ENCODE results near the gene CLK2.
A peak's percentile ranks its signal among the peaks of the same experiment; 100 is the strongest.

CLK2 gene

DNA sequence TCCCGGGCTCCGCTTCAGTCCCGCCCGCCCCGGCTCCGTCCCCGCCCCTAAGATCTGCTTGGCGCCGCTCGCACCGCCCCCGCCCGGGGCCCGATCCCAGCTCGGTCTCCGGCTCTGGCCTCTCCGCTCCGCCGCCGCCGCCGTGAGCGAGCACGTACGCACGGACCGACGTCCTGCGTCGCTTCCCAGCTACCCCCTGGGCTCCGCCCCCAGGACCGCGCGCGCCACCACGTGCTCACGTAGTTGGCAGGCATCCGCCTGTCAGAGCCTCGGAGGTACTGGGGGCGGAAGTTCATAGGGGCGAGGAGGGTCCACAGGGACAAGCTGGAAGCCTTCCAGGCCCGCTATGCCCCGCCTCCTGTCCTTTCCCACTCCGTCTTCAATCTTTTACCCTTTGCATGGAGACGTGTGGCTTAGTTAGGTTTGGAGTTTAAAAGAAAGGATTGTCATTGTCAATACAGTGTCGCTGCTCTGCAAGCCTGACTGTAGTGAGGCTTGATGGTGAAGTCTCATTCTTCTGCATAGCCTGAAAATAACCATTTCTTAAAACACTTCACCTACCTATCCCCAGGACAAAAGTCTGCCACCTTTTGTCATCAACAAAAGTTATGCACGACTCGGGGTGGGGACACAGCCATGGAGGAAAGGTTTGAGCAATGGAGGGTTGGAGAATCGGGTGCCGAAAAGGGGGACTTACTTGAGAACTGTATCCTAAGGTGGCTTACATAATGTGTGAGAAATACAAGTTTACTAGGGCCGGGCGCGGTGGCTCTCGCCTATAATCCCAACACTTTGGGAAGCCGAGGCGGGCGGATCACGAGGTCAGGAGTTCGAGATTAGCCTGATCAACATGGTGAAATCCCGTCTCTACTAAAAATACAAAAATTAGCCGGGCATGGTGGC is at the start of gene CLK2:
Gene CLK2 (minus strand): TSS at position 162 of the 903 bp plus-strand sequence. CDS start 2,527 bp downstream, outside the sequence.
- DNase-seq (ENCODE audit: low read depth): peak; percentile 92

DNA sequence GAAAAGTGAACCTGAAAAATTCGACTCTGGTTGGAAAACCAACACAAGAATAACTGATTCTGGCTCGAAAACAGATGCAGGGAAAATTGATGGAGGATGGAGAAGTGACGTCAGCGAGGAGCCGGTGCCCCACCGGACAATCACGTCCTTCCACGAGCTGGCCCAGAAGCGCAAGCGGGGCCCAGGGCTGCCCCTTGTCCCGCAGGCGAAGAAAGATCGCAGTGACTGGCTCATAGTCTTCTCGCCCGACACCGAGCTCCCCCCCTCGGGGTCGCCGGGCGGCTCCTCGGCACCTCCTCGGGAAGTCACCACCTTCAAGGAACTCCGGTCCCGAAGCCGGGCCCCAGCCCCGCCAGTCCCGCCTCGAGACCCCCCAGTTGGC is 49.3 kb upstream of the CLK2 start:
- DNase-seq (ENCODE audit: low read depth): no peak

DNA sequence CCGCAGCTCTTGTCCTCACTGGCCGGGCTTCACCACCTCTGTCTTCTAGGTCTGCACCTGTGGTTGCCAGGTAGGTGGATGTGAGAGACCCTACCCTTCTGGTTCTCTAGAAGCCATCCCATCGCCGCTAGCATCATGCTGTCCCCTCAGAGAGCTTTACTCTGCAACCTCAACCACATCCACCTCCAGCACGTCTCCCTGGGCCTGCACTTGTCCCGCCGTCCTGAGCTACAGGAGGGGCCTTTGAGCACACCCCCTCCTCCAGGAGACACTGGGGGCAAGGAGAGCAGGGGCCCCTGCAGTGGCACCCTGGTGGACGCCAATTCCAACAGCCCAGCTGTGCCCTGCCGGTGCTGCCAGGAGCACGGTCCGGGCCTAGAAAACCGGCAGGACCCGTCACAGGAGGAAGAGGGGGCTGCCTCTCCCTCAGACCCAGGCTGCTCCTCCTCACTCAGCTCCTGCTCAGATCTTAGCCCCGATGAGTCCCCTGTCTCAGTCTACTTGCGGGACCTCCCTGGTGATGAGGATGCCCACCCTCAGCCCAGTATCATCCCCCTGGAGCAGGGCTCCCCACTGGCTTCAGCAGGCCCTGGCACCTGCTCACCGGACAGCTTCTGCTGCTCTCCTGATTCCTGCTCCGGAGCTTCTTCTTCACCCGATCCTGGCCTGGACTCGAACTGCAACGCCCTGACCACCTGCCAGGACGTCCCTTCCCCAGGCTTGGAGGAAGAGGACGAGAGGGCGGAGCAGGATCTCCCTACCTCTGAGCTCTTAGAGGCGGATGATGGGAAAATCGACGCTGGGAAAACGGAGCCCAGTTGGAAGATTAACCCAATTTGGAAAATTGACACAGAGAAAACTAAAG is 48.6 kb upstream of the CLK2 start:
- no peak for DNase-seq (ENCODE audit: low read depth)

DNA sequence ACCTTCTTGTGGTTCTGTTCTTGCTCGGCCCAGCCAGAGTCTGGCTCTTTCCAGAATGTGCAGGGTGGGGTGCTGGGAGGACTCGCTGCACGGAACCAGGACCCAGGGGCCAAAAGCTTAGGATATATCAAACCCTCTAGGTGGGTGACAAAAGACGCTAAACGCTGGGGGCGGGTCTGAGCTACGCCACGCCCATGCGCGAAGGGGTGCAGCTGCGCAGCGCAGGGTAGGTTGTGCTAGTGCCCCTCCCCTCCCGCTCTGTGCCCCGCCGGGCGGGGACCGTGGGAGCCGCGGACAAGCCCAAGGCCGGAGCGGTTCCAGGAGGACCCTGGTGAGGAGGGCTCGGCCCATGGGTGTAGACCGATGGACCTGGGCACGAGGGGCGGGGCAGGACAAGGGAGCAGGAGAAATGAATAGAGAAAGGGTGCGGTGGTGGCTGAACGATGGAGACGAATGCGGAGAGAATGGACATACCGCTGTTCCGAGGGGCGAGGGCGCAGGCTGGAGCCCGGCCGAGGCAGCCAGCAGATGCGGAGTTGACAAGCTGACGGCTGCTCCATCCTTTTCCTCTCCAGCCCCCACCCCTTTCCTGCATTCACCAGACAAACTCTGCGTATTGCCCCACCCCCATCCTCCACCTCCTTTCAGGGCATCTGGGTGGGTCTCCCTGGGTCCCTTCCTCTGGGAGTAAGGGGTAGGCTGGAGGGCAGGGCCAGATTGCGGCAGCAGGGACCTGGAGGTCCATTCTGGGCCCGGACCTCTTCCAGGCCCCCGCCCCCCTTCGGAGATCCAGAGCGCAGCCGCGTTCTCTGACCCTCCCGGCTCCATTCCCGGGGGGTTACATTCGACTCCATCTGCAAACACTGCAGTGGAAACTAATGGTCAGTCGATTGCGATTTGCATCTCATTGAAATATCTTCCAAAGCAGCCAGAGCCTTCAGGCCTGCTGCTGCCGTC is 47.6 kb upstream of the CLK2 start, which contains the start of gene RUSC1:
Gene RUSC1 (plus strand): TSS at position 234 of the 957 bp plus-strand sequence. CDS start 880 bp downstream, outside the sequence.
- DNase-seq (ENCODE audit: low read depth): peak; percentile 42

DNA sequence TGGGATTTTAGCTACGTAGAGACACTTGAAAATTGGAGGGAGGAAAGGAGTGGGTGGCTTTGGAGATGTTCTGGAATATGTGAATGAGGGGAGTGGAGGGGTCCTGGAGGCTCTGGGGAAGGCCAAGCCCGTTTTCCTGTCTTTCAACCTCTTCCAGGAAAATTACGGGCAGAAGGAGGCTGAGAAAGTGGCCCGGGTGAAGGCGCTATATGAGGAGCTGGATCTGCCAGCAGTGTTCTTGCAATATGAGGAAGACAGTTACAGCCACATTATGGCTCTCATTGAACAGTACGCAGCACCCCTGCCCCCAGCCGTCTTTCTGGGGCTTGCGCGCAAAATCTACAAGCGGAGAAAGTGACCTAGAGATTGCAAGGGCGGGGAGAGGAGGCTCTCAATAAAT is 46.9 kb upstream of the CLK2 start:
- DNase-seq (ENCODE audit: low read depth): no peak

DNA sequence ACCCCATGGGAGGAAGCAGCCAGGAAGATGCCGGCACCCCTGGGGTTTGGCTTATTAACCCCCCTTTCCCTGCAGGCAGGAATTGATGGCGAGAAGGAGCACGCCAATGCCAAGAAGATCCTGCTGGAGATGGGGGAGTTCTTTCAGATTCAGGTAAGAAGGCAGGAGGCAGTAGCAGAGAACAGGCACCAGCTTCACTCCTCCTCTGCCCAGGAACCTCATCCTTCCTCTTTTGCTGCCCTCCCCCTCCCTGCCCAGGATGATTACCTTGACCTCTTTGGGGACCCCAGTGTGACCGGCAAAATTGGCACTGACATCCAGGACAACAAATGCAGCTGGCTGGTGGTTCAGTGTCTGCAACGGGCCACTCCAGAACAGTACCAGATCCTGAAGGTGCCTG is 46.2 kb upstream of the CLK2 start:
- DNase-seq (ENCODE audit: low read depth): no peak

DNA sequence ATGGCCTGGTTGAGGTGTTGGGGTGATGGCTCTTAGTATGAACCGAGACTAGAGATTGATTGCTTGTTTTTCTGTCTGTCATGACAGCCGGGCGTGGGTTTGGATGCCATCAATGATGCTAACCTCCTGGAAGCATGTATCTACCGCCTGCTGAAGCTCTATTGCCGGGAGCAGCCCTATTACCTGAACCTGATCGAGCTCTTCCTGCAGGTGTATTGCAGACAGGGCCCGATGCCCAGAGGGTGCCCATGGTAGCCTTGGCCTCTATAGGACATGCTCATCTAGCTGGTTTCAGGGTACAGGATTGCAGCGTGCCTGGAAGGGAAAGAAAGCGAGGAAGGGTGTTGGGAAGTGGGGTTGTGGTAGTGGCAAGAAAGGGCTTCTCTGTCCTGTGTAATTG is 44.8 kb upstream of the CLK2 start:
- no peak for DNase-seq (ENCODE audit: low read depth)

DNA sequence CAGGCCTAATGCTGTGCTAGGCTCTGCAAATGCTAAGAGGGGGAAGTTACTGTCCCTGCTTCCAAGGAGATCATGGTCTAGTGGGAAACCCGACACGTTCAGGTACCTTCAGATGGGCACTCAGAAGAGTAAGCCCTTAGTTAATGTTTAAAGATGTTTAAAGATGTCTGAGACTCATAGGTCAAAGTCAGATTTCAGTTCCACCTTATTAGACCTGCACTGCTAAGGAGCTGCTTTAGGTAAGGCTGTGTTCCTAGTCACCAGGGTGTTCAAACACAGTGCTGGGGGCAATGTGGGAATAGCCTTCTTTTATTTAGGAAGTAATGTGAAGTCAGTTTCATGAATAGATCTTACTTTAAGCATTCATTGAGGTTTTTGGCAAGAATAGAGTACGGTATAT is 43.6 kb upstream of the CLK2 start:
- no peak for DNase-seq (ENCODE audit: low read depth)

DNA sequence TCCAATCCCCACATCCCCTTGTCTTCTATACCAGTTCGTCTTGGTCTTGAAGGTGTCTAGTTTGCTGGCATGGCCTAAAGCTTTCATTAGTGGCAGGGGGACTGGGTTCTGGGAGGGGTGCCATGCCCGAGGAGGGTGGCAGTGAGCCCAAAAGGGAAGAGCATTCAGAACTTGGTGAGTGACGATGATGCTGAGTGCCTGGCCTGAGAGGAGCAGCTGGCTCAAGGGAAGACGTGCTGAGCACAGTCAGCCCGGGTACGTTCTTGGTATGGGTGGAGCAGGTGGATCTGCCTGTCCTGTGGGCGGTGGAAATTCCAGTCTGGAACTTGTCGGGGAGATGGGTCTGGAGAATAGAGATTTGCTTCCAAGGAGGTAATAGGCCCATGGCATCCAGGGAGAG is 40.0 kb upstream of the CLK2 start:
- no peak for DNase-seq (ENCODE audit: low read depth)

DNA sequence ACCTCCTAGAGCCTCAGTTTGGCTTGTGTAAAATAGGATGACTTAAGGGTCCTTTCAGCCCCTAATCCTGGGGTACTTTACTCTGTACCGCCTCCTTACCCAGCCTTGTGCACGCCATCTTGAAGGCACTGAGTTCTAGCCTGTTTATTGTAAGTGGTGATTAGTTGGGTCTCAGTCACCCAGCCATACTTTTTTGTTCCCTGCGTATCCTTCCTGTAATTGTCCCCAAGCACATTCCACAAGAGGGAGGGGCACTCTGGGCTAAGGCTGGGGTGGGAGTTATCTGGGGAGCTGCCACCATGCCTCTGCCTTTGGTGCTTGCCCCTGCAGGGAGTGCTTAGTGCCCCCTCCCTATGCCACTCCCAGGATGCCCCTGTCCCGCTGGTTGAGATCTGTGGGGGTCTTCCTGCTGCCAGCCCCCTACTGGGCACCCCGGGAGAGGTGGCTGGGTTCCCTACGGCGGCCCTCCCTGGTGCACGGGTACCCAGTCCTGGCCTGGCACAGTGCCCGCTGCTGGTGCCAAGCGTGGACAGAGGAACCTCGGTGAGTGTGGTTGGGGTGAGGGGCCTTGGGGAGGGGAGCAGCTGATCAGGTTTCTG is 36.2 kb upstream of the CLK2 start:
- DNase-seq (ENCODE audit: low read depth): no peak

DNA sequence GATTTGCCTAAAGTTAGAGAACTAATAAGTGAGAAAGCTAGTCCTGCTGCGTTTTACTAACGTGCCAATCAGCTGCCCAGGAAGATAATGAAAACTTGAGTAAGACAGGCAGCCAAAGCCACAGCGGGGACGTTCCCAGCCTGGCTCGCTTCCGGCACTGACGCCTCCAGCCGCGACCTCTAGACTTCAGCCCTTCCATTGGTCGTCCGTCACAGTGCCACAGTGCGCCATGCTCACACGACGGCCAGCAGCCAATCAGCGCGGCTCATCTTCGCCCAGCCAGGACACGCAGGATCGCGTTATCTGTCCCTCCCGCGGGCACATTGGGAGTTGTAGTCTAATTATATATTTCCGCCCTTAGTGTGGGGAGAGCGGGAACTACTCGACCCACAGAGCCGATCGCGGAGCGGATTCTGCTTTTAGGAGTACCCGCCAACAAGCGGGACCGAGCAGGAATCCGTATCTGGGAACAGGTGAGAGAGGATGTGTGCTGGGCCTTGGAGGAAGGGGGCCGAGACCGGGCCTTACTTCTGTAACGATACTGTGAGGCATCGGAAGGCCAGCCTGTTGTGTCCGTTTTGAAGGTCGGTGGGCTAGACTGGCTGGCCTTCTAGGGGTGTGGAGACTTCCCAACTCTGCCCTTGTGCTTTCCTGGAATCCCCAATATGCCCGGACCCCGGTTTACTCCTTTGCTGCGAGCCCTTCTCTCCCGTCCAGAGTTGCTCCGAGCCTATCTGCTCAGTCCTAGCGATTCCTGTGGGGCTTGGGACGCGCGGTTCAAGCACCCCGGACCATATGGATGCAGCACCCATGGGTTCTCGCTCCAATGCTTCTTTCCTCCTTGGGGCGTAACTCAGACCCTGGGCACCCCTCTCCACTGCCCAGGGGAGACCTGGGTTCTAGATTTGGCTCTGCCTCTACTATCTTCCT is 35.5 kb upstream of the CLK2 start, which contains the start of gene FDPS:
Gene FDPS (plus strand): TSS at position 374 of the 930 bp plus-strand sequence. CDS start 924 bp downstream, outside the sequence.
- DNase-seq (ENCODE audit: low read depth): peak; percentile 95

DNA sequence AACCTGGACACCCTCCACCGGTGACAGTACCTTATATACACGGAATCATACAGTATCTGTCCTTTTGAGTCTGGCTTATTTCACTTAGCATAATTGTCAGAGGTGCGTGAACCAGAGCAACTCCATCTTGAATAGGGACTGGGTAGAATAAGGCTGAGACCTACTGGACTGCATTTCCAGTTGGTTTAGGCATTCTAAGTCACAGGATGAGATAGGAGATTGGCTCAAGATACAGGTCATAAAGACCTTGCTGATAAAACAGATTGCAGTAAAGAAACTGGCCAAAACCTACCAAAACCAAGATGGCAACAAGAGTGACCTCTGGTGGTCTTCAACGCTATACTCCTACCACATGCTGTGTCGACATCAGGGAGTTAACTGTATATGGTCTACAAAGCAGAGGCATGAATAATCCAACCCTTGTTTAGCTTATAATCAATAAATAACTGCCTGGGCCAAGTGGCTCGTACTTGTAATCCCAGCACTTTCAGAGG is 34.0 kb upstream of the CLK2 start:
- DNase-seq (ENCODE audit: low read depth): no peak

DNA sequence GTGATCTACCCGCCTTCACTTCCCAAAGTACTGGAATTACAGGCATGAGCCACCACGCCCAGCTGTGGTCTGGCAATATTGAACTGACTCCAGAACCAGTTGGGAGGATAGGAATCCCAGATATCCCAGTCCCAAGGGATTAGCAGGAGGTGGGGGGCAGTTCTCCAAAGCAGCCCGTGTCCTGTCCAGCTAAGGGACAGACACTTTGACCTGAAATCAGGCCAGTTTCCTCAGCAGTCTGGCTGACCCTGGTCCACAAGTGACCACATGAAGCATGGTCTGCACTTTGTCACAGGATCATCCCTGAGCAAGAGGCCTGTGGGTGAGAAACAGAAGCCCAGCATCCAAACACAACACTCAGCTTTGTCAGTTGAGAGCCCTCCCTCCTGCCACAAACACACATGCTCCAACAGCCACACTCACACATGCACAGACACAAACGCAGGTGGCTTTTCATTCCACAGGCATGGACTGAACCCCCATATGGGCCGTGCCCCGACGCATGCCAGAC is 32.6 kb upstream of the CLK2 start:
- no peak for DNase-seq (ENCODE audit: low read depth)

DNA sequence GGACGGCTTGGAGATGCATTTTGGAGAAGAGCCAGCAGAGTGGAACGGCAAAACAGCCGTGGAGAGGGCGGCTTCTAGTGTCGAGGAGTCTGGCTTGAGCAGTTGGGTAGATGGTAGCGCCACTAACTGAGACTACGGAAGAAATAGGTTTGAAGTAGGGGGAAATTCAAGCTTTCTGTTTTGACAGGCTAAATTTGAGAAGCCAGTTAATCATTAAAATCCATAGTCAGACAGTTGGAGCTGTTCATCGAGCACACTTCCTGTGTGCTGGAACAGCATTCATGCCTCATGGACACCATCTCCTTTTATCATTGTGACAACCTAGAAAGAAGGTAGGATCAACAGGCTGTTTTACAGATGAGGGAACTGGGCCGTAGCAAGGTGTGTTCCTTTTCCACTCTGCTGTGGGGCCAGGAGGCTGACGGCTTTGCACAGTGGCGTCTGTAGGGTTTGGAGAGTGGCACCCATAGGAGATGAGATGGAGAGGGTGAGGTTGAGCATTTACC is 31.3 kb upstream of the CLK2 start:
- DNase-seq (ENCODE audit: low read depth): no peak

DNA sequence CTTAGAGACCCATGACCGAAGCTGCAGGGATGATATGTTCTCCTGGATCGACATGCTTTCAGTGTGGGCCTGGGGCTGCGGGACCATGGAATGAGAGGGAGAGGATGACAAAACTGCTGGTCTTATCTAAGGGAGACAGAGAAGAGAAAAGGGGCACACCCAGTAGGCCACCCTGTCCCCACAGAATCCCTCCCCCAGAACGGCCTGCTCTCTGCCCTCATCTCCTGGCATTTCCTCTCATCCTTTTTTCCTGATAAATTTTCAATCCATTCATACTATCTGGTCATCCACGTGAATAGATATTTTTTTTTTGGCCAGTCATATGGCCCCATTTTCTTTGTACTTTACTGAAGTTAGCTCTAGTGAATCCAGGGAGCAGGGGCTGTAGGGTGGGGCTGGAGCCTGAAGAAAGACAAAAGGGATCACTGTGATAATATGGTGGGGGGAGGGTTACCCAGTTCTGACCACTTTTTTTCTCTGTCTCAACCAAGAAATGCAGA is 28.1 kb upstream of the CLK2 start, which contains the start of gene PKLR:
Gene PKLR (minus strand): TSS at position 97 of the 500 bp plus-strand sequence. CDS start 43 bp downstream, at position 54.
- DNase-seq (ENCODE audit: low read depth): no peak

DNA sequence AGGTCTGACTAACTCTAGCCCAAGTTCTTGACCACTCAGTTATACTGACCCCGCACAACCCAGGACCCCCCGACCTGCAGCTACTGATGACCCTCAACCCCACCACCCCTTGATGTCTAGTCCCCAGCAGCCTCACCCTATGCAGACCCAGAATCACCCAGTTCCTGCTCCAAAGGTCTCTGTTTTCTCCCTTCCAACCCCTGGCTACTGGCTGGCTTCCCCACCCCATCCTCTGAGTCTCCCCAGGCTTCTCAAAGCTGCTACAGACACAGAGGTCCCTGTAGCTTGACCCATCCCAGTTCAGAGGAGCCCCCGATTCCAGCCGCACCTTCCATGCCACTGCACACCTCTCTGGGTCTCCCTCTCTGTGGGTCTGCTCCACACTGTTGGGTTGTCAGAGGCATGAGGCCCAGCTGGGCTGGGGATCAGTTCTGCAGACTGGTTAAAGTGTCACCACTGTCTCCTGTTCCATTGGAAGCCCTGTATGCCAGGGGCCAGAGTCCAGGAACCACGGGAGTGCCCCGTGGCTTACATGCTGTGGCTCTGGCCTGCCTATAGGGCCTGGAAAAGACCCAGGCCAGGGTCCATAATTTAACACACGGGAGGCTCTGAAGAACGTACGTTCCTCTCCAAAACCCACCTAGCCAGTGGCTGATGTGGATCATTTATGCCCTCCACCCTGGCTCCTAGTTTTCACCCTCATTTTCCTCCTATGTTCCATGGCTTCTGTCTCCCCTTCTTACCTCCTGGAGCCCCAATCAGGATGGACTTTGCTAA is 27.4 kb upstream of the CLK2 start:
- DNase-seq (ENCODE audit: low read depth): no peak

DNA sequence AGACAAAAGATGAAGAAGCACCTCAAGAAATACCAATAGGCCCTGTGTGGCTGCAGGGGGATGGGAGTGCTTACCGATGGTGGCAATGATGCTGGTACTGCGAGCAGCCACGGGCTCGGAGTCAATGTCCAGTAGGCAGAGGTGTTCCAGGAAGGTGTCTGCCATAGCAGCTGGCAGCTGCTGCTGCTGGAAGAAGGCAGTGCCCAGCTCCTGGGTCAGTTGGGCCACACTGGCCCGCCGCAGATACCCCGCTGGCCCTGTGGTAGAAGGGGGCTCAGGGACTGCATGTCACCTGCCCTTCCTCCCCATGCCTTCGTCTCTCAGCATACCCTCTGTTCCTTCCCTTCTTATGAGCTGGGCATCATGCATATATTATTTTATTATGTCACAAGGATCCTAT is 26.7 kb upstream of the CLK2 start:
- no peak for DNase-seq (ENCODE audit: low read depth)

DNA sequence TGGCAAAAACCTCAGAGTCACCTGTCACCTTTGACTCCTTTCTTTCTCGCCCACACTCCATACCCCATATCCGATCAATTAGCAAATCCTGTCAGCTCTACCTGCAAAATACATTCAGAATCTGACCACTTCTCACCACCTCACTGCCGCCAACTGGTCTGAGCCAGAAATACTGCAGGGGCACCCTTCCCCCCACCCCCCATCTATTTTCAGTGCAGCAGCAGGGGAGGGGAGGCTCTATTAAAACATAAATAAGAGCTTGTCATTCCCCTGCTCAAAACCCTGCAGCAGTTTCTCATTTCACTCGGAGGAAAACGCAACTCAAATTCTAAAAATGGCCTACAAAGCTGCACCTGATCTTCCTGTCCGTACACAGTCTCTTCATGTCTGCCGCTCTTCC is 24.1 kb upstream of the CLK2 start:
- DNase-seq (ENCODE audit: low read depth): no peak
